H54 (cell line): ENCODE results near the gene IZUMO1.
A peak's percentile ranks its signal among the peaks of the same experiment; 100 is the strongest.
"Not testable (repeated sequence)": the region's sequence is repeated elsewhere in the genome, so short reads cannot be mapped to it uniquely, and the experiment has no call there.

Experiments used
- DNase-seq: peaks from one replicate; pipeline ENCODE4 v3.0.0; 2011; ENCODE audit warnings: low spot score, mixed read lengths; ENCODE audit not compliant: insufficient read length
- FAIRE-seq: peaks from 3 replicates; lab custom pipeline; 2011; peaks lifted over from hg19 to GRCh38; lab: Jason Lieb, UNC
- POLR2A ChIP-seq: IDR thresholded peaks from 2 replicates; pipeline ENCODE4 v1.6.1; 2011; ENCODE audit warnings: low read depth, mild to moderate bottlenecking, low read length

IZUMO1 gene

GRCh38 chr19:48770734-48771472 is 24.2 kb upstream of the IZUMO1 start:
- TF ChIP-seq POLR2A, result no peak
- no peak for FAIRE-seq
- DNase-seq, result no peak

- DNase-seq (no peak), FAIRE-seq (no peak)
- TF ChIP-seq POLR2A, result no peak
These were observed 23.6 kb upstream of the IZUMO1 start for GRCh38 chr19:48770266-48770665.

GRCh38 chr19:48768994-48769713 is 22.4 kb upstream of the IZUMO1 start:
- DNase-seq (no peak), FAIRE-seq (no peak)
- no peak for TF ChIP-seq POLR2A

GRCh38 chr19:48768171-48768753 is 21.6 kb upstream of the IZUMO1 start:
- FAIRE-seq, DNase-seq: not testable (repeated sequence)

GRCh38 chr19:48765816-48766215 is 19.1 kb upstream of the IZUMO1 start:
- FAIRE-seq, result not testable (repeated sequence)

GRCh38 chr19:48760504-48761205 is 13.9 kb upstream of the IZUMO1 start:
- DNase-seq (no peak), FAIRE-seq (no peak)
- no peak for TF ChIP-seq POLR2A

More at GRCh38 chr19:48765816-48766215, 19.1 kb upstream of the IZUMO1 start:
- not testable (repeated sequence) for DNase-seq

- DNase-seq (no peak), FAIRE-seq (no peak)
- no peak for TF ChIP-seq POLR2A
These were observed 11.0 kb upstream of the IZUMO1 start for GRCh38 chr19:48757741-48758144.

GRCh38 chr19:48757089-48757675 is 10.5 kb upstream of the IZUMO1 start:
- TF ChIP-seq POLR2A, result no peak
- DNase-seq (no peak), FAIRE-seq (no peak)

GRCh38 chr19:48756686-48757085 is 10.0 kb upstream of the IZUMO1 start:
- no peak for FAIRE-seq
- TF ChIP-seq POLR2A, result no peak
- no peak for DNase-seq

GRCh38 chr19:48756212-48756611 is 9.5 kb upstream of the IZUMO1 start:
- TF ChIP-seq POLR2A, result no peak
- no peak for DNase-seq
- FAIRE-seq, result no peak

- TF ChIP-seq POLR2A, result no peak
- FAIRE-seq (no peak), DNase-seq (no peak)
These were observed 9.1 kb upstream of the IZUMO1 start for GRCh38 chr19:48755787-48756186.

- no peak for FAIRE-seq
- no peak for TF ChIP-seq POLR2A
- no peak for DNase-seq
These were observed 8.5 kb upstream of the IZUMO1 start, which contains the start of gene FGF21 for GRCh38 chr19:48755084-48755641. Gene FGF21 (plus strand): TSS chr19:48755524. CDS start chr19:48756237, 713 bp downstream.

- TF ChIP-seq POLR2A, result no peak
- DNase-seq (peak; percentile 82), FAIRE-seq (no peak)
These were observed 6.0 kb upstream of the IZUMO1 start, which contains the start of gene FUT1 for GRCh38 chr19:48752496-48753365. Gene FUT1 (minus strand): TSS chr19:48752641. CDS start chr19:48751281, 1,360 bp downstream.
